ENCODE measurements around the gene MAN2C1.

The MAN2C1 gene

GRCh38 chr15:75358771-75359536 is 9.5 kb downstream of the MAN2C1 start:
- Histone ChIP-seq H3K9me3 (ENCODE audit: low read depth, low read length) (no peaks in the 10 kb centered on the region), H3K36me3 (ENCODE audit: insufficient read depth, low read length) (no peaks in the 10 kb centered on the region; the same call in 1 of the 2 replicates), H3K9ac (ENCODE audit: insufficient read length) (no peak overlapping the region), H3K27ac (no peak overlapping the region), H3K4me3 (no peak overlapping the region)
- no peak for TF ChIP-seq EZH2 (IDR thresholded peaks at IDR 0.05)
- TF ChIP-seq POLR2AphosphoS5 (IDR thresholded peaks at IDR 0.05; ENCODE audit: borderline replicate concordance, low read depth, low read length): no peak
- no peak for TF ChIP-seq FOXP2 (optimal IDR thresholded peaks at IDR 0.05; ENCODE audit: control extremely low read depth, extremely low read length, insufficient read depth)
- DNase-seq (ENCODE audit: low read depth, low spot score): no peak

GRCh38 chr15:75357976-75358673 is 10.3 kb downstream of the MAN2C1 start:
- no peak overlapping the region for H3K27ac ChIP-seq
- H3K9ac ChIP-seq (ENCODE audit: insufficient read length): no peak overlapping the region
- no peak for DNase-seq (ENCODE audit: low read depth, low spot score)
- no peak for TF ChIP-seq POLR2AphosphoS5 (IDR thresholded peaks at IDR 0.05; ENCODE audit: borderline replicate concordance, low read depth, low read length)
- no peak for TF ChIP-seq EZH2 (IDR thresholded peaks at IDR 0.05)
- TF ChIP-seq FOXP2 (optimal IDR thresholded peaks at IDR 0.05; ENCODE audit: control extremely low read depth, extremely low read length, insufficient read depth): no peak
- no peaks in the 10 kb centered on the region for H3K9me3 ChIP-seq (ENCODE audit: low read depth, low read length)
- no peak overlapping the region for H3K4me3 ChIP-seq
- no peaks in the 10 kb centered on the region for H3K36me3 ChIP-seq (ENCODE audit: insufficient read depth, low read length)

GRCh38 chr15:75356517-75356916 is 11.9 kb downstream of the MAN2C1 start:
- Histone ChIP-seq H3K4me3 (no peak overlapping the region), H3K36me3 (ENCODE audit: insufficient read depth, low read length) (no peaks in the 10 kb centered on the region), H3K27ac (no peak overlapping the region), H3K9ac (ENCODE audit: insufficient read length) (no peak overlapping the region), H3K9me3 (ENCODE audit: low read depth, low read length) (no peaks in the 10 kb centered on the region)
- no peak for DNase-seq (ENCODE audit: low read depth, low spot score)
- no peak for TF ChIP-seq POLR2AphosphoS5 (IDR thresholded peaks at IDR 0.05; ENCODE audit: borderline replicate concordance, low read depth, low read length)
- TF ChIP-seq FOXP2 (optimal IDR thresholded peaks at IDR 0.05; ENCODE audit: control extremely low read depth, extremely low read length, insufficient read depth): no peak
- TF ChIP-seq EZH2 (IDR thresholded peaks at IDR 0.05): no peak

- H3K27ac ChIP-seq: no peak overlapping the region
- H3K9me3 ChIP-seq (ENCODE audit: low read depth, low read length): no peaks in the 10 kb centered on the region
- no peak overlapping the region for H3K4me3 ChIP-seq
- no peak for DNase-seq (ENCODE audit: low read depth, low spot score)
- H3K9ac ChIP-seq (ENCODE audit: insufficient read length): no peak overlapping the region
- H3K36me3 ChIP-seq (ENCODE audit: insufficient read depth, low read length): no peaks in the 10 kb centered on the region
- no peak for TF ChIP-seq POLR2AphosphoS5 (IDR thresholded peaks at IDR 0.05; ENCODE audit: borderline replicate concordance, low read depth, low read length)
- no peak for TF ChIP-seq FOXP2 (optimal IDR thresholded peaks at IDR 0.05; ENCODE audit: control extremely low read depth, extremely low read length, insufficient read depth)
- TF ChIP-seq EZH2 (IDR thresholded peaks at IDR 0.05): no peak
Observed at GRCh38 chr15:75356006-75356405, 12.4 kb downstream of the MAN2C1 start.

- Histone ChIP-seq H3K4me3 (no peak overlapping the region), H3K9ac (ENCODE audit: insufficient read length) (no peak overlapping the region), H3K27ac (no peak overlapping the region), H3K9me3 (ENCODE audit: low read depth, low read length) (no peaks in the 10 kb centered on the region), H3K36me3 (ENCODE audit: insufficient read depth, low read length) (no peaks in the 10 kb centered on the region)
- TF ChIP-seq POLR2AphosphoS5 (IDR thresholded peaks at IDR 0.05; ENCODE audit: borderline replicate concordance, low read depth, low read length): no peak
- no peak for TF ChIP-seq EZH2 (IDR thresholded peaks at IDR 0.05)
- no peak for TF ChIP-seq FOXP2 (optimal IDR thresholded peaks at IDR 0.05; ENCODE audit: control extremely low read depth, extremely low read length, insufficient read depth)
- DNase-seq (ENCODE audit: low read depth, low spot score): no peak
Observed at GRCh38 chr15:75355369-75355768, 13.0 kb downstream of the MAN2C1 start.

- H3K36me3 ChIP-seq (ENCODE audit: insufficient read depth, low read length): no peaks in the 10 kb centered on the region
- no peak overlapping the region for H3K9ac ChIP-seq (ENCODE audit: insufficient read length)
- H3K27ac ChIP-seq: no peak overlapping the region
Observed at GRCh38 chr15:75354454-75354853, 14.0 kb downstream of the MAN2C1 start.

GRCh38 chr15:75353604-75354003 is 14.8 kb downstream of the MAN2C1 start:
- H3K36me3 ChIP-seq (ENCODE audit: insufficient read depth, low read length): no peaks in the 10 kb centered on the region
- no peak overlapping the region for H3K9ac ChIP-seq (ENCODE audit: insufficient read length)
- no peak for TF ChIP-seq EZH2 (IDR thresholded peaks at IDR 0.05)
- TF ChIP-seq POLR2AphosphoS5 (IDR thresholded peaks at IDR 0.05; ENCODE audit: borderline replicate concordance, low read depth, low read length): no peak; the same call in 1 of the 2 replicates
- TF ChIP-seq FOXP2 (optimal IDR thresholded peaks at IDR 0.05; ENCODE audit: control extremely low read depth, extremely low read length, insufficient read depth): no peak
- no peaks in the 10 kb centered on the region for H3K9me3 ChIP-seq (ENCODE audit: low read depth, low read length)
- H3K4me3 ChIP-seq: no peak overlapping the region
- no peak overlapping the region for H3K27ac ChIP-seq
- no peak for DNase-seq (ENCODE audit: low read depth, low spot score)

More at GRCh38 chr15:75354454-75354853, 14.0 kb downstream of the MAN2C1 start:
- TF ChIP-seq FOXP2 (optimal IDR thresholded peaks at IDR 0.05; ENCODE audit: control extremely low read depth, extremely low read length, insufficient read depth): no peak
- TF ChIP-seq EZH2 (IDR thresholded peaks at IDR 0.05): no peak
- no peak for TF ChIP-seq POLR2AphosphoS5 (IDR thresholded peaks at IDR 0.05; ENCODE audit: borderline replicate concordance, low read depth, low read length)
- DNase-seq (ENCODE audit: low read depth, low spot score): no peak
- no peak overlapping the region for H3K4me3 ChIP-seq
- H3K9me3 ChIP-seq (ENCODE audit: low read depth, low read length): no peaks in the 10 kb centered on the region

- no peak for DNase-seq (ENCODE audit: low read depth, low spot score)
- Histone ChIP-seq H3K36me3 (ENCODE audit: insufficient read depth, low read length) (no peaks in the 10 kb centered on the region), H3K4me3 (no peak overlapping the region), H3K27ac (no peak overlapping the region), H3K9ac (ENCODE audit: insufficient read length) (no peak overlapping the region), H3K9me3 (ENCODE audit: low read depth, low read length) (no peaks in the 10 kb centered on the region)
- TF ChIP-seq EZH2 (IDR thresholded peaks at IDR 0.05) (no peak), POLR2AphosphoS5 (IDR thresholded peaks at IDR 0.05; ENCODE audit: borderline replicate concordance, low read depth, low read length) (no peak), FOXP2 (optimal IDR thresholded peaks at IDR 0.05; ENCODE audit: control extremely low read depth, extremely low read length, insufficient read depth) (no peak)
Observed at GRCh38 chr15:75352186-75353080, 16.0 kb downstream of the MAN2C1 start.
